Putamen (tissue), 1 donor: ENCODE measurements around the gene MAJIN.
A peak's percentile ranks its signal among the peaks of the same experiment; 100 is the strongest.

ENCODE experiments used
- DNase-seq: peaks from one replicate; pipeline ENCODE4 v3.0.0-alpha.2; 2016; ENCODE audit warnings: low spot score

MAJIN gene

DNA sequence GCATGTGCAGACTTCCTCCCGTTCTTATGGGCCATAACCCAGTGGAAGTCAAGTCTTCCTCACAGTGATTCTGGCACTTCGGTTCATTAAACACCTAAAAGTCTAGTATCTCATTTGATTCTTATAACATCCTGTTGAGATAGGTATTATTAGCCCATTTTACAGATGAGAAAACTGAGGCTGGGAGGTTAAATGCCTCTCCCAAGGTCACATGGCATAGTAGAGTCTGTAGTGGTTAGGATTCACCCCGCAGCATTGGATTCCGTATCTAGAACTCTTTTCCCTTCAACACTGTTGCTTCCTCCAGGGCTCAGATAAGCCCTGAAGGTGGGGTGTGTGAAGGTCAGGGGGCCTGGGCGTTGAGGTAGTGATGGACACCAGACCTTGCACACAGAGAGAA is 39.6 kb downstream of the MAJIN start:
- no peak for DNase-seq

DNA sequence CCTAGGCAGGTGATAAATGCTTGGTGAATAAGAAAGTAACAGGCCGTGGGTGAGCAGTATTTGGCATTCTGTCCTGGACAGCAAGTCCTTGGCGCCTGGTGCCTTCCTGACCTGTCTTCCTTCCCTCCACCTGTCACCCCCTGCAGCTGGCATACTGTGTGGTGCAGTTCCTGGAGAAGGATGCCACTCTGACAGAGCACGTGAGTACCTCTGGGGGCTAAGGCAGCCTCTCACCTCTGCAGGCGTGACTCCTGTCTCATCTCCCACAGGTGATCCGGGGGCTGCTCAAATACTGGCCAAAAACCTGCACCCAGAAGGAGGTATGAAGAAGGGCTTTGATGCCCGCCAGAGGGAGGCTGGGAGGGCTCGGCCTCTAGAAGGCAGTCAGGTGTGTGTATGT is 40.6 kb downstream of the MAJIN start:
- DNase-seq, result no peak

DNA sequence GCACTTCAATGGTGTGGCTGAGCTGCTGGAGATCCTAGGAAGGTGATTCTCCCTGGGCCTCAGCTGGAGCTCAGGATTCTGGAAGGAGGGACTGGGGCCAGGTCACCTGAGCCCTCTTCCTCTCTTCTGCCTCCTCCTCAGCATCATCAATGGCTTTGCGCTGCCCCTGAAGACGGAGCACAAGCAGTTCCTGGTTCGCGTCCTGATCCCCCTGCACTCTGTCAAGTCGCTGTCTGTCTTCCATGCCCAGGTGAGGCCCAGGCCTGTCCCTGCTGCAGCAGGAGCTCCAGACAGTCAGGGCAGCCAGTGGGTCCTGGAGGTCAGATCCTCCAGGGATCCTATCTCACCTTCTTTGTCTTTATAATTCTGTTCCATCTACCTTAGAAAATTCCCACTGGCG is 41.6 kb downstream of the MAJIN start:
- no peak for DNase-seq

DNA sequence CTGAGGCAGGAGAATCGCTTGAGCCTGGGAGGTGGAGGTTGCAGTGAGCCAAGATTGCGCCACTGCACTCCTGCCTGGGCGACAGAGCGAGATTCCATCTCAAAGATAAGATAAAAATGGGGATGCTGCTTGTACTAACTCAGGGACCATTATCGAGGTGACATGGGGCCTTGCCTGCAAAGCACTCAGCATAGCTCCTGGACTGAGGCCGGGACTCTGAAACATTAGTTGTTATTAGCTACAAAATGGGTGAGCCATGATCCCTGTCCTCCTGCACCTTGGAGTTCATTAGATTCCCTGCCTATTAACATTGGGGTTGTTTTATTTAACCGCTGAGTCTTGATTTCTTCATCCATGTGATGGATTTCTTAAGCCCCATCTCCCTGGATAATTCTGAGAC is 42.3 kb downstream of the MAJIN start:
- DNase-seq, result no peak

DNA sequence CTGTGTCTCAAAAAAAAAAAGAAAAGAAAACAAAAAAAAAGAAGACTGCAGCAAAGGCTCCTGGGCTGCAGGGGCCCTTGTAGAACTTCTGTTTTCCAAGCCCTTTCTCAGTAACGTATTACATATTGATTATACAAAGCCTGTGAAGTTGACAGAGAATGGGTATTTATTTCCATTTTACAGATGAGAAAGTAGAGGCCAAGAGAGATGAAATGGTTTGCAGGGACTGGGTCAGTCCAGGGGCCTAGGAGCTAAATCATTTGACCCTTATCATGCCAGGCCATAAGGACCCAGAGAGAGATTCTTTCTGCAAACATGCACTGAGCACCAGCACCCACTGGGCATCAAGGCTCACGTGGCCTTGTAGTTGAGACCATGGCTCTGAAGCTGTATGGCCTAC is 43.0 kb downstream of the MAJIN start:
- DNase-seq, result no peak

DNA sequence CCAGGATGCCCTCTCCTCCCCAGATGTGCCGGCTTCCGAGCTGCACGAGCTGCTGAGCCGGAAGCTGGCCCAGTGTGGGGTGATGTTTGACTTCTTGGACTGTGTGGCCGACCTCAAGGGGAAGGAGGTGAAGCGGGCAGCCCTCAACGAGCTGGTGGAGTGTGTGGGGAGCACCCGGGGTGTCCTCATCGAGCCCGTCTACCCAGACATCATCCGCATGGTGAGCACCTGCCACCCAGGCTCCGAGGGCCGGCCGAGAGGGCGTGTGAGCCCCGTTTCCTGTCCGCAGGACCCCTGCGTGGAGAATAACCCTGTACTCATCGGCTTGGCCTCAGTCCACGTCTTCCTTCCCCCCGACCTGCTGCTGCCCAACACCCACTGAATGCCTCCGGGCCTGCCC is 45.2 kb downstream of the MAJIN start:
- DNase-seq, result no peak

DNA sequence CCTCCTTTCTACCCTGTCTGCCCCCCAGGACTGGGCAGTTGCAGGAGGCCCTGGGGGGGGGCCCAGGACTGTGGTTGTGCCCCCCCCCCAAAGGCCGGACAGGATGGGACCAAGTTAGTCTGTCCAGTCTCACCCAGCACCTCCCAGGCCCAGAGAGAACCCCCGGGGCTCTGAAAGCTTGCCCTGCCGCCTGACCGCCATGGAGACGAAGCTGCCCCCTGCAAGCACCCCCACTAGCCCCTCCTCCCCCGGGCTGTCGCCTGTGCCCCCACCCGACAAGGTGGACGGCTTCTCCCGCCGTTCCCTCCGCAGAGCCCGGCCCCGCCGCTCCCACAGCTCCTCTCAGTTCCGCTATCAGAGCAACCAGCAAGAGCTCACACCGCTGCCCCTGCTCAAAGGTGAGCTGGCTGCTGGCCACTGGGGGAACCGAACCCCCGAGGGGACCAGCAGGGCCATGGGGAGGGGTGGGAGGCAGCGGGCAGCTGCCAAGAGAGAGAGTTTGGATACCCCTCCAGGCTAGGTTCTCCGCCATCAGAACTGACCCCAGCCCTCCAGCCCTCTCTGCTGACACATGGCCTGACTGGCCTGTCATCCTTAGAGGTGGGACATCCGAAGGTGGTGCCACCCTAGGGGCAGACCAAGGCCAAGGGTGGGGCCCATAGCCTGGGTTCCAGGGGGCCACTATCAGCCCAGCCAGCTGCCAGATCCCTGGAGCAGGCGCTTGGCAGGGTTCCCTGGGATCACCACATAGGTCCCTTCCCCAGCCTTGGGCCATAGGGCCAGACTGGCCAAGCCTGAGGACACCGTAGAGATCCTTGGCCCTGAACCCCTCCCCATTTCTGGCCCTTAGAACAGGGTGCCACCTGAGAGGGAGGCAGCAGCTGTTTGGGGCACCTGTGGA is 46.1 kb downstream of the MAJIN start:
- no peak for DNase-seq

DNA sequence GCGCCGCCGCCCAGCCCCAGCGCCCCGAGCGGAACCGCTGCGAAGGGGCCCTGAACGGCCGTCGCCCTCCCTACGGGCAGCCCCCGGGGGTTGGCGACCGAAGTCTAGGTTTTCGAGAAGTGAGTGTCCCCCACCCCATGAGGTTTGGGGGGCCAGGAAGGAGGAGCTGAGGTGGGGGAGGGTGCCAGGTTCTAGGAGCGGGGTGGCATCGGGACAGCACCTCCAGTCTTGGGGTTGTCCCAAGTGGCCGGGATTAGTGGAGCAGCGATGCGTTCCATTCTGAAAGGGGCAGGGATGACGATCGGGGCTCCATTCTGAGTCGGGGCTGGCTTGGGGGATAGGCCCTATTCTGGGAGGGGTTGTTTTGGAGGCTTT is 47.0 kb downstream of the MAJIN start:
- DNase-seq, result peak; percentile 15

DNA sequence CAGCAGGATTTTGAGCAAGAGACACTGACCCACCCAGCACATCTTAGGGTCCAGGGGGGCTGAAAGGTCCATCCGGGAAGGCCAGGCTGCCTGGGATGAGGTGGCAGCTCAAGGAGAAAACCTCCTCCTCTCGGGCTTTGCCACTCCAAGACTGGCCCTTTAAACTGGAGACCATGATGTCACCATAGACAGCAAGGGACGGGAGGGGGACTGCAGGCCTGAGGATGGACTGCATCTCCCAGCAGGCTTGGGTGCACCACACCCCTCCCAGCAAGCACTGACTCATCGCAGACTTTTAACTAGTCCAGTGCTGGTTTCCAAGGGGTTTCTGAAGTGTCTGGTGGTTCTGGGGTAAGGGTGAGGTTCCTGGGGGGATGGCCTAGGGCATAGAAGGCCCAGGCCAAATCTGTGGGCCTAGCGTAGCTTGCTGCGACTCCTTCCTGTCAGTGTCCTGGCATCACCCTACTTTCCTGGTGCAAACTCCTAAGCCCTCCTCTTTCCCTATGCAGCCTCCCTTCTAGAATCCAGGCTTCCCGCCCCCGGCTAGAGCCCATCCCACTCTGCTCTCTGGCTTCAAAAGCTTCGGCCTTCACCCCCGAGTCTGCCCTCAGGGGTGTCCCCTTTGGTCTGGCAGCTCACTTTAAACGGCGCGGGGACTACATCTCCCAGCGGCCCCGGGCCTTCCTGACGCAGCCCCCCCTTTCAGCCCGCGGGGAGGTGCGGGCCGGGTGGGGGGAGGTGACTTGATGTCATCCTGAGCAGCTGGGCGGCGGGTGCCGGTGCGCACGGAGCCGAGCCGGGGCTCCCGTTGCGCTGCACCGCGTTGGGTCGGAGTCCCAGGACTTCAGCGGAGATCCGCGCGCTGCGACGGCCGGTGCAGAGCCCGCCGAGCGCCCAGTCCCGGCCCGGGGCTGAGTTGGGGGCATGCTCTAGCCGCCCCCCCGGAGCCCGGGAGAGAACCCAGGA is 47.7 kb downstream of the MAJIN start, which contains the start of gene PPP2R5B:
Gene PPP2R5B, plus strand, starts transcription at position 746 of the 966 bp plus-strand sequence. CDS start 1,046 bp downstream, outside the sequence.
- DNase-seq, result peak; percentile 97

DNA sequence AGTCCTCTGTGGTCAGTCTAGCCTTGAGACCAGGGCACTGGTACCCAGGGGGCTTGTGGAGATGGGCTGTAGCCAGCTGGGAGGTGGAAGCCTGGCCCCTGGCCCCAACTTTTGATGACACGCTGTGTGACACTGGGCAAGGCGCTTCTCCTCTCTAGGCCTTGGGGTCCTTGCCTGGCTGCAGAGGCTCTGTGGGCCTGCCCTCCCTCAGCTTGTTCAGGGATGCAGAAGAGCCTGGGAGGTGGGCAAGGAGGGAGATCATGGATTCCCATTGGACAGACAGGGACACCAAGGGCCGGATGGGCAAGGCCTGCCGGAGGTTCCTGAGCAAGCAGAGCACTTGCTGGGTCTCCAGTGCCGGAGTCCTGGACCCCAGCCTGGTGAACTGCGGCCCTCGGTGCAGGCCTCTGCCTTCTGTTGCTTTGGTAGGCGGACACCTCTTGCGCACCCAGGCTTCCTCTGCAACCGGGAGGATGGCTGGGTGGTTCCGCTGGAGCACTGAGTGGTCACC is 48.7 kb downstream of the MAJIN start:
- no peak for DNase-seq

DNA sequence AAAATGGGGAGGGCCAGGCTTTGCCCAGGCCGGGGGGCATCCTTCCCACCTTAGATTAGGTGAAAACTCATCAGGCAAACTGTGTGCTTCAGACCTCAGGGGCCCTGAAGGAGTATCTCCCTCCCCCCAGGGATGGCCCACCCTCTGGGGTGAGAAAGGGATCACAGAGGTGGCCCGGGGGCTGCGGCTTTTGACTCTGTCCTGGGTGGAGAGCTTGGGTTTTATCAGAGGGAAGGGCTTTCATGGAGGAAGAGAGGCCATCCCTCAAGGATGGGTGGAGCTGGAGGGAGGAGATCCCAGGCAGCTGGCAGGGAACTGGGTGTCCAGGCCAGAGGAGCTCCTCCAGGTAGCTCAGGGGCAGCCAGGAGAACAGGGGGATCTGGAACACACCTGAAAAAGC is 50.5 kb downstream of the MAJIN start:
- DNase-seq, result no peak

DNA sequence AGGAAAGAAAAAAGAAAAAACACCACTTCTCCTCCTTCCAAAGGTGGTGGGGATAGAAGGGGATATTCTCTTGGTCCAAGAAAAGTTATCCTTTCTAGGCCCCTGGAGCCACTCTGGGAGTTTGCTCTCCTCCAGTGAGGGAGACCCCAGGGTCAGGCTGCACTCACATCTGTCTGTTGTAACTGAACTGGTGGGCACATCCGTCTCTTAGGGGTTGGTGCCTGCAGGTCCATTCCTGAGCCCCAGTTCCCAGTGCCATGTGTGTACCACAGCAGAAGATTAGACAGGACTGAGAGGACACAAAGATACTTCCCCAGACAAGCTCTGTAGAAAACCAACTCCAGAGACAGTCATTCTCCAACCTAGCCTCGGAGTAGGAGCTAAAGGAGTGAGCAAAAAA is 51.8 kb downstream of the MAJIN start:
- DNase-seq, result no peak

DNA sequence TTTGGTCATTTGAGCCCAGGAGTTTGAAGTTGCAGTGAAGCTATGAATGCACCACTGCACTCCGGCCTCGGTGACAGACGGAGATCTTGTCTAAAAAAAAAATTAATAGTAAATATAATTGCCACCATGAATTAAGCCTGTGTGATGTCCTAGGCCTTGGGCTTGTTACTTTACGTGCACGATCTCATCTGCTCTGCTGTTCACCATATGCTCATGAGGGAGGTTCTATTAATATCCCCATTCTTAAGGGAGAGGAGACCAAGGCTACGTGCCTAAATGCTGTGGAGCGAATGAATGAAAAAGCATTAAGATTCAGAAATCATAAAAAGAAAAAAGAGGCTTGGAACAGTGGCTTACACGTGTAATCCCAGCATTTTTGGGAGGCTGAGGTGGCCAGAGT is 52.3 kb downstream of the MAJIN start:
- no peak for DNase-seq

DNA sequence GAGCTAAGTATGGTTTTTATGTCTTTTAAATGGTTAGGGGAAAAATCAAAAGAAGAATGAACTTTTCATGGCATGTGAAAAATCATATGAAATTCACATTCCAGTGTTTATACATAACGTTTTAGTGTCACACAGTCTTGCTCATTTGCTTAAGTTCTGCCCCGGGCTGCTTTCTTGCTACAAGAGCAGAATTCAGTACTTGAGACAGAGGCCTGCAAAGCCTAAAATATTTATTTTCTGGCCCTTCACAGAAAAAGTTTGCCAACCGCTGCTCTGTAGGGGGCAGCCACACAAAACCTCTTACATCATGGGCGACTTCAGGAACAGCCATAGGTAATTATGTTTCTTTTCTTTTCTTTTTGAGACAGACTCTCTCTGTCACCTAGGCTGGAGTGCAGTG is 53.9 kb downstream of the MAJIN start:
- peak; percentile 34 for DNase-seq

DNA sequence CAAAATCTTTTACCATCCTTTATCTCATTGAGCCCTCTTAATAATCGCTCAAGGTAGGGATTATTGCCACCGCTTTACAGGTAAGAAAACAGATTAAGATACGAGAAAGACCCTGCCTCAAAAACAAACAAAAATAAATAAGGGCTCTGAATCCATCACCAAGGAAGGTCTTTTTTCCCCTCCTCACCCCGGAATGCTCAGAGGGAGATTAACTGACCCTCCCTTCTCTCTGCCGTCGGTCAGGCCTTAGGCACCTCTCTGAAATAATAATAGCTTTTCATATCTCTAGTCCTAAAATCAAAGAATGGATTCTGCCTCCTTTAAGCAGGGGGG is 54.3 kb downstream of the MAJIN start:
- DNase-seq, result peak; percentile 16

DNA sequence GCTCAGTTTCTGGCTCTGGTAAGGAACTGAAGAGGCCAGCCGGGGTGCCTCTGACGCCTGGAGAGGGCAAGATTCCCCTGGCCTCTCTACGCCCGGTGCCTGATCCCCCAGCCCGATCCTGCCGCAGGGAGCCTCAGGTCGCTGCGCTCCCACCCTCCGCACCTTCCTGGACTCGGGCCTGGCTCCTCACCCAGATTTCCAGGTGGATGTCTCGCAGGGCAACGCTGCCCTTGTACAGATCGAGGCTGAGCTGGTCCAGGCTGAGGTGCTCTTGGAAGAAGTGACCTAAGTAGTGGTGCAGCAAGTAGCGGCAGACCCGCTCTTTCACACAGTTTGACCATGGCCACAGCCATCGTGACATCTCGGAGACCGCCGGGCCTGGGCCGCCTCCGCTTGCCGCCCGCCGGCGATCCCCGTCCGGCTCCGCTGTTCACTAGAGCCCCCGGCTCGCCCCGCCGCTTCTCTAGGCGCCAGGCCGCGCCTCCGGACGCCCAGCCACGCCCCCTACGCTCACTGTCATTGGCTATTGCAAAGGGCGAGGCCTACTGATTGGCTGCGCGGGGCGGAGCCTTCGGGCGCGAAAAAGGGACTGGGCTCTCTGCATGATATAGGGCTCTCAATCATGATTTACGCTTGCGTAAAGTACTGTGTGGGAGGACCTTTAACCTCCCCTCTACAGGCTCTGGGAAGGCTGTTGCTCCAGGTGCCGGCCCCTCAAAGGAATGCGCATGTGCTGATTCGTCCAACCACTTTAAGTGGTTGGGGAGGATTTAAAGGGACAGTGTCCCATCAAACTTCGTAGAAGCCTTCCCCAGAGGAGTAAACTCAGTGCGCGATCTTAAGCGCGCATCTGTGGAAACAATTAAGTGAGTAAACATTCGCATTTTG is 54.9 kb downstream of the MAJIN start, which contains the start of gene ATG2A:
Gene ATG2A, minus strand, starts transcription at position 435 of the 888 bp plus-strand sequence. Its CDS starts 74 bp downstream, at position 361.
- peak; percentile 100 for DNase-seq

DNA sequence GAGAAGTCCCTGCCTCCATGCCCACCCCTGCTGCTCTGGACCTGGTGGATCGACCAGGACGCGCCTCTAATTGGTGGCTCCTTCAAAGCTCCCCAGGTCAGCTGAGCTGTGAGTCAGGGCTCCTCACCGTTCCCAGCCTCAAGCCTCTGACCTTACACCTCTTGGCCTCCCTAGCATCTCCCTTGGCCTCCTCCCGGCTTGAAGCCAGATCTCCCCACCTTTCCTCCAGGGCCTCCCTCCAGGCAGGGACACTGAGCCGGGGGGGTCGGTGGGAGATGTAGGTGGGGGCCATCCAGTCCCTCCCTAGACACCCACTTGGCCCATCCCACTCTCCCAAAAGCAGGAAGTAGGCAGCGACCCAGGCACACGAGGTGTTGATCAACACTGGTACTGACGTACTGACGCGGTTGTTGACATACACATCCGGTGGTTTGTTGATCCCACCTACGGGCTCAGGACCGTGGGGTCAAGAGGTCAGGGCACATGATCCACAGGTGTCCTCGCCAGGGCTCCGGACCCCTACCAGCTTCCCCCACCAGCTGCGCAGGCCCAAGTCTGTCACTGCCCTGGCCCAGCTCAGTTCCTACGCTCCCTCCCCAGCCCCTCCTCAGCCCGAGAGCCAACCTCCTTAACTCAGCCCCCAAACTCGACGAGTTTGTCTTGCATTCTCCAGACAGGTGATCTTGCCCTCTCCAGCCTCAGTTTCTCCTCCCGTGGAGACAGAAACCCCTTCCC is 55.7 kb downstream of the MAJIN start:
- DNase-seq, result no peak

DNA sequence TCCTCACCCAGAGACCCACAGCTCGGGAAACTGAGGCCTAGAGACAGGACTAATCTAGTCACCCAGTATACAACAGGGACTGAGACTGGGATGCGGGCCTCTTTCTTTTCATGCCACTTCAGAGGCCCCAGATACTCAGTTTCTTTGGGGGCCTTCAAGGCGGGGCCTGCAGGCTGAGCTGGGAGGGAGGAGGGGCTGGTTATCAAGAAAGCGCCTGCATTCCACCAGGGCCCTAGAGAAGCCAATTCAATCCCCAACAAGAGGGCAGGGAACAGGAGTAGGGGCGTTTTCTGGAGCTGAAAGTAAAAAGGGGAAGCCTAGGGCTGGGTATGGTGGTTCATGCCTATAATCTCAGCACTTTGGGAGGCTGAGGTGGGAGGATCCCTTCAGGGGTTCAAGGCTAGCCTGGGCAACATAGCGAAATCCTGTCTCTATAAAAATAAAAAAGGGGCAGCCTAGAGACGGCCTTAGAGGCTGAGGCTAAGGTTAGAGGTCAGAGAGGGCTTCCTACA is 56.5 kb downstream of the MAJIN start:
- no peak for DNase-seq

DNA sequence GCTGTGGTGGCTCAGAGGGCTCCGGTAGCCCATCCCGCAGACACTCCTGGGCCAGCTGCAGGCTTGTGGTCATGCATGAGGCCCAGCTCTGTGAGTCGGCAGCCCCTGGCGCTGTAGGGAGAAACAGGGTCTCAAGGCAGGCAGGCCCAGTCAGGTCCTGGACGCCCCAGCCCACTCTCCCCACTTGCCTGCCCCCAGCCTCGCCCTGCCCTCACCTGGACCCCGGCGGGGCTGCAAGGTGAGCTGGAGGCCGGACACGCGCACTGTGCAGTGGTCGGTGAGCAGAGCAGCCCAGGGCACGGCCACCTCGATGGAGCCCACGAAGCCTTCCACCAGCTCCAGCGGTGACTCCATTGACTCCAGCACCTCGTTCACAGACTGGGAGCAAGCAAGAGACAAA is 57.8 kb downstream of the MAJIN start:
- no peak for DNase-seq

DNA sequence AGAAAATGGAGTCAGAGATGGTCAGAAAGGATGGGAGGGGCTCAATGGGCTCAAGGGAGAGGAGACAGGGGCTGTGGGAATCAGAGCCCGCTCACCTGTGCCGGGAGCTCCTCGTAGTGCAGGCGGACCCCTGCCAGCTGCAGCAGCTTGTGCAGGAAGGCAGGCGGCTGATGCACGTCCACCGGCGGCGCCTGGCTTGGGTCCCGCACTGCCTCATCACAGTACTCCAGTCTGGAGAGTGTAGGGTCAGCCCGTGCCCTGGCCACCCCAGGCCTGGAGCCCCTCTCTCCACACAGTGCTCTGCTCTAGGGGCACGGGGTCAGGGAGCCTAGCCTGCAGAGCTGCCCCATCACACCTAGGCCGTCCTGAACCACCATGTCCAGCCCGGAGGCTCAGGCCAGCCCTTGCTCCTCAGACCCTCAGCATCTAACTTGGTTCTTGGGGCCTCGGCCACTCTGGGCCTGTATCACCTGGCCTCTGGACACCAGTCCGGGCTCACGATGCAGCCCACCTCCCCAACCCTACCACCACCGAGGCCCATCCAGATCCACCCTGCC is 58.7 kb downstream of the MAJIN start:
- no peak for DNase-seq
